ENCODE data around the gene EXOSC5.

- TF ChIP-seq CTCF (IDR thresholded peaks at IDR 0.05) (peak in 1 of 6 experiments; percentile 9), POLR2A (IDR thresholded peaks at IDR 0.05) (no peak)
These were observed 31.1 kb downstream of the EXOSC5 start for GRCh38 chr19:41366089-41366488.
